HEK293 (cell line): ENCODE measurements around the gene ABLIM3.

ENCODE experiments used
- CTCF ChIP-seq: fragments of 450-650 bp; formaldehyde crosslinking; IDR thresholded peaks from 2 replicates; pipeline ENCODE4 v1.5.1; 2016; ENCODE audit warnings: missing biosample characterization, missing genetic modification characterization
- FEZF1 ChIP-seq: fragments of 450-650 bp; formaldehyde crosslinking; IDR thresholded peaks from 2 replicates; pipeline ENCODE4 v1.5.1; 2016; ENCODE audit warnings: missing biosample characterization, missing genetic modification characterization
- HOXA7 ChIP-seq: sonication (generic); formaldehyde crosslinking; IDR thresholded peaks from 2 replicates; pipeline ENCODE4 v1.8.1; 2022; ENCODE audit warnings: missing genetic modification reagents, borderline replicate concordance
- PRDM2 ChIP-seq: fragments of 450-650 bp; formaldehyde crosslinking; IDR thresholded peaks from 2 replicates; pipeline ENCODE4 v1.5.1; 2016; ENCODE audit warnings: missing biosample characterization, missing genetic modification characterization, borderline replicate concordance
- TCF7L2 ChIP-seq: IDR thresholded peaks from 2 replicates; pipeline ENCODE4 v1.6.1; 2011; ENCODE audit warnings: low read depth, mild to moderate bottlenecking, inconsistent platforms, low read length, moderate library complexity, borderline replicate concordance
- WT1 ChIP-seq: fragments of 450-650 bp; formaldehyde crosslinking; IDR thresholded peaks from 2 replicates; pipeline ENCODE4 v1.5.1; 2016; ENCODE audit warnings: missing biosample characterization, missing genetic modification characterization
- ZBTB49 ChIP-seq: fragments of 450-650 bp; formaldehyde crosslinking; IDR thresholded peaks from 2 replicates; pipeline ENCODE4 v1.5.1; 2016; ENCODE audit warnings: missing biosample characterization, missing genetic modification characterization, low read depth
- ZNF133 ChIP-seq: fragments of 450-650 bp; formaldehyde crosslinking; IDR thresholded peaks from 2 replicates; pipeline ENCODE4 v1.5.1; 2016; ENCODE audit warnings: missing biosample characterization, missing genetic modification characterization
- ZNF266 ChIP-seq: fragments of 450-650 bp; formaldehyde crosslinking; IDR thresholded peaks from 2 replicates; pipeline ENCODE4 v1.5.1; 2016; ENCODE audit warnings: missing biosample characterization, missing genetic modification characterization, low read depth
- ZNF274 ChIP-seq, 2 experiments: fragments of 200-500 bp in 1 of 2; fragments of 450-650 bp in 1 of 2; sonication (Bioruptor generic) in 1 of 2; formaldehyde crosslinking in 1 of 2; IDR thresholded peaks; 2 replicates each; pipeline versions ENCODE4 v1.5.1 to v1.6.1; 2014 to 2016; ENCODE audit warnings: borderline replicate concordance in 1 of 2, inconsistent platforms in 1 of 2, low read length in 1 of 2, missing biosample characterization in 1 of 2, missing genetic modification characterization in 1 of 2
- ZNF610 ChIP-seq: fragments of 450-650 bp; formaldehyde crosslinking; IDR thresholded peaks from 2 replicates; pipeline ENCODE4 v1.5.1; 2016; ENCODE audit warnings: missing biosample characterization, missing genetic modification characterization, borderline replicate concordance
- ZNF707 ChIP-seq: fragments of 450-650 bp; formaldehyde crosslinking; IDR thresholded peaks from 2 replicates; pipeline ENCODE4 v1.5.1; 2016; ENCODE audit warnings: missing biosample characterization, missing genetic modification characterization
- ZNF76 ChIP-seq: fragments of 450-650 bp; formaldehyde crosslinking; IDR thresholded peaks from 2 replicates; pipeline ENCODE4; 2016; ENCODE audit warnings: low read depth, missing biosample characterization, missing genetic modification characterization, borderline replicate concordance
- ZNF768 ChIP-seq: fragments of 450-650 bp; formaldehyde crosslinking; IDR thresholded peaks from 2 replicates; pipeline ENCODE4 v1.5.1; 2018; ENCODE audit warnings: missing biosample characterization, mild to moderate bottlenecking, missing genetic modification characterization

GRCh38 chr5:149274939-149275338, 133.6 kb downstream of the ABLIM3 start:
- TF ChIP-seq WT1 (tag by site-specific recombination) = no peak
- no peak for TF ChIP-seq CTCF (tag by site-specific recombination)
- no peak for TF ChIP-seq ZNF266 (tag by site-specific recombination)
- no peak for TF ChIP-seq ZNF610 (tag by site-specific recombination)
- no peak for TF ChIP-seq ZNF274 (IDR thresholded peaks at IDR 0.05; ENCODE audit: low read length)
- TF ChIP-seq ZNF274 (tag by site-specific recombination; IDR thresholded peaks at IDR 0.05; ENCODE audit: borderline replicate concordance) = no peak
- no peak for TF ChIP-seq TCF7L2
- TF ChIP-seq ZBTB49 = no peak
- TF ChIP-seq ZNF707 (tag by site-specific recombination) = no peak
- no peak for TF ChIP-seq FEZF1
- TF ChIP-seq ZNF76 (tag by site-specific recombination) = no peak
- no peak for TF ChIP-seq ZNF768 (tag by site-specific recombination)
- no peak for TF ChIP-seq ZNF133 (tag by site-specific recombination)
- TF ChIP-seq HOXA7 (CRISPR knock-in tag) = no peak
- no peak for TF ChIP-seq PRDM2
